GM12864 (cell line): Measurements from ENCODE around the gene CCT5.

Experiments used
- DNase-seq: peaks from one replicate; pipeline ENCODE4 v3.0.0-alpha.2; 2011; ENCODE audit warnings: low read depth
- H3K4me3 ChIP-seq: 2 replicates; pipeline ENCODE4 v1.5.1; 2011; ENCODE audit warnings: mild to moderate bottlenecking, low read depth, low read length, control low read depth
- CTCF ChIP-seq: IDR thresholded peaks from 2 replicates; pipeline ENCODE4 v1.5.1; 2011; ENCODE audit warnings: low read depth, mild to moderate bottlenecking, moderate library complexity, low read length, control low read depth, inconsistent platforms; ENCODE audit errors: missing control alignments

The CCT5 gene

GRCh38 chr5:10254686-10255085, 4.6 kb downstream of the CCT5 start:
- H3K4me3 ChIP-seq: no peak overlapping the region
- no peak for DNase-seq
- no peak for TF ChIP-seq CTCF

- no peak for DNase-seq
- TF ChIP-seq CTCF: no peak
- H3K4me3 ChIP-seq: no peak overlapping the region
Measured at GRCh38 chr5:10257870-10258269, 7.8 kb downstream of the CCT5 start.

DNA sequence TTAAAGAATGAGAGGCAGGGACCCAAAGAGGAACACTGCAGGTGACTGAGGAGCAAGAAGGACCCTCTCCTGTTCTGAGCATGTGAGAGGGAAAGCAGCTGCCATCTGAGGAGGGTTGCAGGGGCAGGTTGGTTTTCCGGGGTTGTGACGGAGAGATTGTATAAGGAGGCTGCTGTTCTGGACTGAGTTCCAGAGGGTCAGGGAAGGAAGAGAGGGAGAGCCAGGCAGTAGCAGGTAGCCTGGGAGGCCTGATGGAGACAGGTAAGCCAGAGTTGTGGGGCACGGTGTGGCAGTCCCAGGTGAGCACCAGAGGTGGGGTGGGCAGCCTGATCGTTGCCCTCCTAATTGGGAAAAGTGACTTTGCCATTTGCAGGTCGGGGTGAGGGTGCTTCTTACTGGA, 9.8 kb downstream of the CCT5 start:
- no peak for TF ChIP-seq CTCF
- no peak for DNase-seq
- H3K4me3 ChIP-seq: no peak overlapping the region

- no peak for DNase-seq
- no peak overlapping the region for H3K4me3 ChIP-seq
- TF ChIP-seq CTCF: no peak
Measured at GRCh38 chr5:10261065-10261464, 11.0 kb downstream of the CCT5 start.

- H3K4me3 ChIP-seq: no peak overlapping the region
- no peak for TF ChIP-seq CTCF
- DNase-seq: no peak
Measured at GRCh38 chr5:10262121-10262774, 12.2 kb downstream of the CCT5 start.

- no peak for TF ChIP-seq CTCF
- H3K4me3 ChIP-seq: no peak overlapping the region
- no peak for DNase-seq
Measured at GRCh38 chr5:10262995-10263394, 12.9 kb downstream of the CCT5 start.

DNA sequence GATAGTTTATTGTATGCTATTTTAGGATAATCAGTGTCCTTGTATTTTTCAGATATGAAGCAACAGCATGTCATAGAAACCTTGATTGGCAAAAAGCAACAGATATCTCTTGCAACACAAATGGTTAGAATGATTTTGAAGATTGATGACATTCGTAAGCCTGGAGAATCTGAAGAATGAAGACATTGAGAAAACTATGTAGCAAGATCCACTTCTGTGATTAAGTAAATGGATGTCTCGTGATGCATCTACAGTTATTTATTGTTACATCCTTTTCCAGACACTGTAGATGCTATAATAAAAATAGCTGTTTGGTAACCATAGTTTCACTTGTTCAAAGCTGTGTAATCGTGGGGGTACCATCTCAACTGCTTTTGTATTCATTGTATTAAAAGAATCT, 14.5 kb downstream of the CCT5 start:
- no peak overlapping the region for H3K4me3 ChIP-seq
- no peak for DNase-seq
- TF ChIP-seq CTCF: no peak
